Osteocyte (in vitro differentiated cells): ENCODE data around the gene FZR1. TPM values are rescaled to one million over a fixed set of nuclear protein-coding genes. Genes with fewer than 3 reads are reported as not detected.

Experiments used
- DNase-seq: peaks from one replicate; pipeline ENCODE4 v3.0.0; 2021; ENCODE audit warnings: mixed read lengths; ENCODE audit not compliant: unreplicated experiment; ENCODE audit errors: extremely low spot score
- H3K27ac Mint-ChIP-seq: one replicate; pipeline ENCODE4 v1.8.0; 2021; ENCODE audit warnings: mild to moderate bottlenecking, mixed read lengths; ENCODE audit not compliant: unreplicated experiment
- H3K27me3 Mint-ChIP-seq: one replicate; pipeline ENCODE4 v1.8.0; 2021; ENCODE audit warnings: mixed read lengths; ENCODE audit not compliant: unreplicated experiment
- H3K36me3 Mint-ChIP-seq: one replicate; pipeline ENCODE4 v1.8.0; 2021; ENCODE audit warnings: mixed read lengths; ENCODE audit not compliant: unreplicated experiment
- H3K4me1 Mint-ChIP-seq: one replicate; pipeline ENCODE4 v1.8.0; 2021; ENCODE audit warnings: mixed read lengths; ENCODE audit not compliant: unreplicated experiment
- H3K4me3 Mint-ChIP-seq: one replicate; pipeline ENCODE4 v1.8.0; 2021; ENCODE audit warnings: mild to moderate bottlenecking, moderate library complexity, mixed read lengths; ENCODE audit not compliant: unreplicated experiment
- H3K9me3 Mint-ChIP-seq: one replicate; pipeline ENCODE4 v1.8.0; 2021; ENCODE audit warnings: mixed read lengths; ENCODE audit not compliant: unreplicated experiment
- total RNA-seq: library from RNA; stranded (reverse); gene quantifications from 2 replicates; pipeline ENCODE4 v1.2.1, GENCODE V29; 2021
- TF ChIP-seq, protein P1 (sequence below): fragments of 200-600 bp; sonication (generic); IDR thresholded peaks from 2 replicates; pipeline ENCODE4 v1.5.0; 2021; ENCODE audit warnings: antibody characterized with exemption, mild to moderate bottlenecking, moderate library complexity

The FZR1 gene
- total RNA-seq, 1 donor from 2014 or later: 45.3 TPM

DNA sequence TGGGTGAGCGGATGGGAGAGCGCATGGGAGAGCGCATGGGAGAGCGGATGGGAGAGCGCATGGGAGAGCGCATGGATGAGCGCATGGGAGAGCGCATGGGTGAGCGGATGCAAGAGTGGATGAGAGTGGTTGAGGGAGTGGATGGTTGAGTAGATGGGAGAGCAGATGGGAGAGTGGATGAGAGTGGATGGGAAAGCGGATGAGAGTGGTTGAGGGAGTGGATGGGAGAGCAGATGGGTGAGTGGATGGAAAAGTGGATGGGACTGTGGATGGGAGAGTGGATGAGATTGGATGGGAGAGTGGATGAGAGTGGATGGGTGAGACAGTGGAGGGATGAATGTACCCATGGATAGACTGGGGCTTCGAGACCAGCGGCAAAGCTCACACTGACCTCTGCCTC is 24.3 kb downstream of the FZR1 start:
- H3K4me3 Mint-ChIP-seq: no peak overlapping the region
- no peak for DNase-seq
- no peaks in the 10 kb centered on the region for H3K9me3 Mint-ChIP-seq
- H3K27me3 Mint-ChIP-seq: no peaks in the 10 kb centered on the region
- H3K4me1 Mint-ChIP-seq: no peaks in the 10 kb centered on the region
- H3K36me3 Mint-ChIP-seq: peaks cover 24% of the 10 kb centered on the region
- TF ChIP-seq, protein P1, sequence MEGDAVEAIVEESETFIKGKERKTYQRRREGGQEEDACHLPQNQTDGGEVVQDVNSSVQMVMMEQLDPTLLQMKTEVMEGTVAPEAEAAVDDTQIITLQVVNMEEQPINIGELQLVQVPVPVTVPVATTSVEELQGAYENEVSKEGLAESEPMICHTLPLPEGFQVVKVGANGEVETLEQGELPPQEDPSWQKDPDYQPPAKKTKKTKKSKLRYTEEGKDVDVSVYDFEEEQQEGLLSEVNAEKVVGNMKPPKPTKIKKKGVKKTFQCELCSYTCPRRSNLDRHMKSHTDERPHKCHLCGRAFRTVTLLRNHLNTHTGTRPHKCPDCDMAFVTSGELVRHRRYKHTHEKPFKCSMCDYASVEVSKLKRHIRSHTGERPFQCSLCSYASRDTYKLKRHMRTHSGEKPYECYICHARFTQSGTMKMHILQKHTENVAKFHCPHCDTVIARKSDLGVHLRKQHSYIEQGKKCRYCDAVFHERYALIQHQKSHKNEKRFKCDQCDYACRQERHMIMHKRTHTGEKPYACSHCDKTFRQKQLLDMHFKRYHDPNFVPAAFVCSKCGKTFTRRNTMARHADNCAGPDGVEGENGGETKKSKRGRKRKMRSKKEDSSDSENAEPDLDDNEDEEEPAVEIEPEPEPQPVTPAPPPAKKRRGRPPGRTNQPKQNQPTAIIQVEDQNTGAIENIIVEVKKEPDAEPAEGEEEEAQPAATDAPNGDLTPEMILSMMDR: no peak
- no peak overlapping the region for H3K27ac Mint-ChIP-seq

DNA sequence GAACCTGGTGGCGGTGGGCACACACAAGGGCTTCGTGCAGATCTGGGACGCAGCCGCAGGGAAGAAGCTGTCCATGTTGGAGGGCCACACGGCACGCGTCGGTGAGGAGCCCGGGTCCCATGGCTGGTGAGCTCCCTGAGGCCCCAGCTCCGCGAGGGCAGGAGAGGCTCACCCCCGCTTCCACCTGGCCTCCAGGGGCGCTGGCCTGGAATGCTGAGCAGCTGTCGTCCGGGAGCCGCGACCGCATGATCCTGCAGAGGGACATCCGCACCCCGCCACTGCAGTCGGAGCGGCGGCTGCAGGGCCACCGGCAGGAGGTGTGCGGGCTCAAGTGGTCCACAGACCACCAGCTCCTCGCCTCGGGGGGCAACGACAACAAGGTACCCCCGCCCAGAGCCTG is 25.6 kb downstream of the FZR1 start:
- peaks cover 2% of the 10 kb centered on the region for H3K4me1 Mint-ChIP-seq
- H3K4me3 Mint-ChIP-seq: no peak overlapping the region
- no peak for DNase-seq
- TF ChIP-seq, protein P1: no peak
- peaks cover 24% of the 10 kb centered on the region for H3K36me3 Mint-ChIP-seq
- no peaks in the 10 kb centered on the region for H3K27me3 Mint-ChIP-seq
- no peaks in the 10 kb centered on the region for H3K9me3 Mint-ChIP-seq
- H3K27ac Mint-ChIP-seq: no peak overlapping the region

DNA sequence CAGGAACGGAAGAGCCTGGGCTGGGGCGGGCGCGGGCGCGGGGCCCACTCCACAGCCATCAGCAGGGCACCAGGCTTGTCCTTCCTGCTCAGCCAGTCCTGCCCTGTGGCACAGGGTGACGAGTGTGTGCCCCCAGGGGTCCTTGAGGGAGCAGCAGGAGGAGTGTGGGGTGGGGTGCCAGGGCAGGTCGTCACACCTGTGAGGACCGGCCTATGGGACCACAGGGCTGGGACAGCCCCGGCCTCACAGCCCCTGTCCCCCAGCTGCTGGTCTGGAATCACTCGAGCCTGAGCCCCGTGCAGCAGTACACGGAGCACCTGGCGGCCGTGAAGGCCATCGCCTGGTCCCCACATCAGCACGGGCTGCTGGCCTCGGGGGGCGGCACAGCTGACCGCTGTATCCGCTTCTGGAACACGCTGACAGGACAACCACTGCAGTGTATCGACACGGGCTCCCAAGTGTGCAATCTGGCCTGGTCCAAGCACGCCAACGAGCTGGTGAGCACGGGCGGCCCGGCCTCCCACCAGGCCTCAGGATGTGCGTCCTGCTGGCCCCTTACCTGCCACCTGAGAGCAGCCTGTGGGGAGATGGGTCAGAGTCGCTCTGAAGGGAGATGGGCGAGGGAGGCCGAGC is 26.2 kb downstream of the FZR1 start:
- Mint-ChIP-seq H3K27ac (no peak overlapping the region), H3K4me1 (peaks cover 2% of the 10 kb centered on the region), H3K36me3 (peaks cover 22% of the 10 kb centered on the region), H3K9me3 (no peaks in the 10 kb centered on the region), H3K27me3 (no peaks in the 10 kb centered on the region), H3K4me3 (no peak overlapping the region)
- no peak for DNase-seq
- TF ChIP-seq, protein P1: no peak

DNA sequence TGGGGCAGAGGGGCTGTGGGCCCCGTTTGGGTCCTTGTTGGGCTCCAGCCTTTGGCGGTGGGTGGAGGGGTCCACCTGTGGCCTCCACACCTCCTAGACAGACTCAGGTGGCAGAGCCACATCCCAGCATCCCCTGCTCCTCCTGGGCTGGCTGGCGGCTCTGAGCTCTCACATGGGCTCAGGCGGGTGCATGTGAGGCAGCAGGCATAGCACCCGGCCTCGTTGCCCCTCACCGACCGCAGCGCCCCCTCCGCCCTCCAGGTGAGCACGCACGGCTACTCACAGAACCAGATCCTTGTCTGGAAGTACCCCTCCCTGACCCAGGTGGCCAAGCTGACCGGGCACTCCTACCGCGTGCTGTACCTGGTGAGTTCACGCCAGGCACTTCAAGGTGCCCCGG is 26.9 kb downstream of the FZR1 start:
- no peak for DNase-seq
- TF ChIP-seq, protein P1: no peak
- Mint-ChIP-seq H3K4me3 (no peak overlapping the region), H3K27me3 (no peaks in the 10 kb centered on the region), H3K27ac (no peak overlapping the region), H3K9me3 (no peaks in the 10 kb centered on the region), H3K4me1 (peaks cover 4% of the 10 kb centered on the region), H3K36me3 (peaks cover 22% of the 10 kb centered on the region)

DNA sequence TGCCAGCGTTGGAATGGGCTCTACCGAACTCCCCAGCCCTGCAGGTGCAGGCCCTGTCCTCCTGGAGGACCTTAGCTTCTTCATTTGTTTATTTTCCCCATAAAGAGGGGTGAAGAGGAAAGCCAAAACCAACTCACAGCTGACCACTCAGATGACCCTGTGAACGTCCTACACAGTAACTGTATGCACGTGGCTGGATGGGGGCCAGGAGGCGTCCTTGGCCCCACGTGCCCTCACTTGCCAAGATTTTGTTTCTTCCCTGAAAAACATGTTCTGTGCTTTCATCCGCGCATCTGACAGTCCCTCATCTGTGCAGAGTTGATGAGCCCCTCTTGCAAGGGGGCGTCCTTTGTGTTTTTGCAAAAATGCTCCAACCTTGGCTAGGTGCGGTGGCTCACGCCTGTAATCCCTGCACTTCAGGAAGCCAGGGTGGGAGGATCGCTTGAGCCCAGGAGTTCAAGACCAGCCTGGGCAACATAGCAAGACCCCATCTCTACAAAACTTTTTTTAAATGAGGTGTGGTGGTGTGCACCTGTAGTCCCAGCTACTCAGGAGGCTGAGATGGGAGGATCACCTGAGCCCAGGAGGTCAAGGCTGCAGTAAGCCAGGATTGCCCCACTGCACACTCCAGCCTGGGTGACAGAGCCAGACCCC is 27.6 kb downstream of the FZR1 start:
- no peak overlapping the region for H3K4me3 Mint-ChIP-seq
- TF ChIP-seq, protein P1: no peak
- H3K4me1 Mint-ChIP-seq: peaks cover 4% of the 10 kb centered on the region
- H3K27ac Mint-ChIP-seq: no peak overlapping the region
- no peaks in the 10 kb centered on the region for H3K27me3 Mint-ChIP-seq
- H3K36me3 Mint-ChIP-seq: peaks cover 22% of the 10 kb centered on the region
- H3K9me3 Mint-ChIP-seq: no peaks in the 10 kb centered on the region
- DNase-seq: no peak
